HepG2 (cell line): Measurements from ENCODE around the gene NSMCE1. TPM values are rescaled to one million over a fixed set of nuclear protein-coding genes. Genes with fewer than 3 reads are reported as not detected.

Experiments
- EED ChIP-seq: sonication (generic); formaldehyde crosslinking; IDR thresholded peaks from 2 replicates; pipeline ENCODE4 v1.5.0; 2020; ENCODE audit warnings: mild to moderate bottlenecking, missing genetic modification reagents
- FOXM1 ChIP-seq: sonication (generic); formaldehyde crosslinking; IDR thresholded peaks from 2 replicates; pipeline ENCODE4 v1.5.0; 2020; ENCODE audit warnings: missing genetic modification reagents
- GPN1 ChIP-seq: sonication (generic); formaldehyde crosslinking; IDR thresholded peaks from 2 replicates; pipeline ENCODE4 v1.5.1; 2020; ENCODE audit warnings: missing genetic modification reagents, borderline replicate concordance
- IRF2 ChIP-seq: IDR thresholded peaks from 2 replicates; pipeline ENCODE4 v1.6.1; 2018; ENCODE audit warnings: missing genetic modification reagents, missing compliant biosample characterization
- NFE2 ChIP-seq: sonication (generic); formaldehyde crosslinking; IDR thresholded peaks from 2 replicates; pipeline ENCODE4 v1.4.0; 2020; ENCODE audit warnings: missing genetic modification reagents
- NFIB ChIP-seq: sonication (generic); formaldehyde crosslinking; IDR thresholded peaks from 2 replicates; pipeline ENCODE4 v1.9.0; 2021; ENCODE audit warnings: missing genetic modification reagents, mild to moderate bottlenecking, borderline replicate concordance
- RBAK ChIP-seq: sonication (generic); formaldehyde crosslinking; IDR thresholded peaks from 2 replicates; pipeline ENCODE4 v1.5.1; 2020; ENCODE audit warnings: mild to moderate bottlenecking, missing genetic modification reagents
- SCMH1 ChIP-seq: sonication (generic); formaldehyde crosslinking; IDR thresholded peaks from 2 replicates; pipeline ENCODE4 v1.9.0; 2021; ENCODE audit warnings: missing genetic modification reagents, mild to moderate bottlenecking, borderline replicate concordance
- SIN3B ChIP-seq: fragments of 150-350 bp; IDR thresholded peaks from 2 replicates; pipeline ENCODE4 v1.6.1; 2014; ENCODE audit warnings: low read length
- SP5 ChIP-seq: IDR thresholded peaks from 2 replicates; pipeline ENCODE4 v1.6.1; 2016; ENCODE audit warnings: low read depth, borderline replicate concordance
- ZFP36 ChIP-seq: fragments of 150-350 bp; IDR thresholded peaks from 2 replicates; pipeline ENCODE4 v1.6.1; 2018; ENCODE audit warnings: borderline replicate concordance, low read length, low read depth; ENCODE audit not compliant: partially characterized antibody
- ZNF12 ChIP-seq: sonication (generic); formaldehyde crosslinking; IDR thresholded peaks from 2 replicates; pipeline ENCODE4 v1.5.0; 2020; ENCODE audit warnings: missing genetic modification reagents
- ZNF557 ChIP-seq: sonication (generic); formaldehyde crosslinking; IDR thresholded peaks from 2 replicates; pipeline ENCODE4 v1.4.0; 2020; ENCODE audit warnings: missing genetic modification reagents
- ZNF7 ChIP-seq: IDR thresholded peaks from 2 replicates; pipeline ENCODE4 v1.6.1; 2016; ENCODE audit warnings: missing biosample characterization, missing genetic modification reagents
- ZNF761 ChIP-seq: sonication (generic); formaldehyde crosslinking; conservative IDR thresholded peaks from 2 replicates; pipeline ENCODE4 v1.4.0; 2020; ENCODE audit warnings: mild to moderate bottlenecking, missing genetic modification reagents
- ZSCAN31 ChIP-seq: sonication (generic); formaldehyde crosslinking; IDR thresholded peaks from 2 replicates; pipeline ENCODE4 v1.5.0; 2020; ENCODE audit warnings: low read depth, mild to moderate bottlenecking, missing genetic modification reagents
- polyA plus RNA-seq, 8 experiments: library from polyadenylated mRNA; depleted of rRNA in 3 of 8; stranded (reverse) in 7 of 8; unstranded in 1 of 8; fragments of >200 nt; fragmentation: Illumina TruSeq in 4 of 8; extraction: Trizol in 4 of 8; gene quantifications; 2 replicates each; pipeline versions ENCODE4 v1.2.1 to v1.2.3, GENCODE V29; 2011 to 2016; ENCODE audit warnings: low read depth in 4 of 8, missing spikeins in 1 of 8, mixed read lengths in 1 of 8; ENCODE audit not compliant: insufficient read depth in 1 of 8
- total RNA-seq, 5 experiments: library from RNA; depleted of rRNA; stranded (reverse); fragments of >200 nt; fragmentation: Illumina TruSeq; extraction: Trizol; gene quantifications; 2 replicates each; pipeline ENCODE4 v1.2.3, GENCODE V29; 2016; ENCODE audit warnings: low read depth in 1 of 5
- TF ChIP-seq, protein P1 (sequence below): sonication (generic); formaldehyde crosslinking; IDR thresholded peaks from 2 replicates; pipeline ENCODE4 v1.4.0; 2020; ENCODE audit warnings: mild to moderate bottlenecking, missing genetic modification reagents, borderline replicate concordance
- TF ChIP-seq, protein P2 (sequence below): sonication (generic); formaldehyde crosslinking; IDR thresholded peaks from 2 replicates; pipeline ENCODE4 v1.4.0; 2020; ENCODE audit warnings: missing genetic modification reagents, borderline replicate concordance
- TF ChIP-seq, protein P3 (sequence below): sonication (generic); formaldehyde crosslinking; IDR thresholded peaks from 2 replicates; pipeline ENCODE4 v1.5.0; 2020; ENCODE audit warnings: mild to moderate bottlenecking, missing genetic modification reagents
- TF ChIP-seq, protein P4 (sequence below): sonication (generic); formaldehyde crosslinking; IDR thresholded peaks from 2 replicates; pipeline ENCODE4 v1.4.0; 2020; ENCODE audit warnings: mild to moderate bottlenecking, missing genetic modification reagents

NSMCE1 gene
- total and polyA plus RNA-seq, 2 of the 13 experiments (the other 11 are each of a cell fraction or from before 2014, with no cell fraction given), result 42.7 to 52.9 TPM

DNA sequence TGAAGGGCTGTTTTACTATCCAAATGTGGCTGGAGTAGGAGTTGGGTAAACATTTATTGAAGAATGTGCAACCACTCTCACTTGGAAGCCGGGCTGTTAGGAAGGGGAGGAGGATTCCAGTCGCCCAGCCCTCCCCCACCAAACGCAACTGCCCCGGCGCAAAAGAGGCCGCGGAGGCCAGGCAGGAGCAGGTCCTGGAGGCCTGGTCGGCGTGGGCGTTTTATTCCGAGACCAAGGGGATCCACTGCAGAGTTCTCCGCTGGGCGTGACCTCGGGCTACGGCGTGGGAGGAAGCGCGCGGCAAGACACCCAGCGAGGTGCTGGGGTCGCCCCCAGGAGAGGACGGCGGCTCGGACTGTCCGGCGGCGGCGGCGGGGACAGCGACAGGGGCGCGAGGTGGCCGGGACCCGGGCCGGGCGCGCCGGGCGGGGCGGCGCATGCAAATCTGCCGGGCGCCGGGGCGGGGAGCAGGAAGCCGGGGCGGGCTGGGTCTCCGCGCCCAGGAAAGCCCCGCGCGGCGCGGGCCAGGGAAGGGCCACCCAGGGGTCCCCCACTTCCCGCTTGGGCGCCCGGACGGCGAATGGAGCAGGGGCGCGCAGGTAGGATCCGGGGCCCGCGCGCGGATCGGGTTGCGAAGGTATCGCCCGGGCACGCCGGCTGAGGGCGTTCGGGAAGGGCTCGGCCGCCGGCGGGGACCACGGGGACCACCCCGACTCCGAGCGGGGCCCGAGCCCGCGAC lies 45.0 kb upstream of the NSMCE1 start, which contains the start of gene IL4R (continued):
- TF ChIP-seq EED (CRISPR knock-in tag) (no peak), ZNF557 (CRISPR knock-in tag) (no peak; the same call in 1 of the 2 replicates), ZNF761 (no peak; the same call in 1 of the 2 replicates), SP5 (CRISPR knock-in tag) (peak; percentile 74; the same call in 1 of the 2 replicates), IRF2 (CRISPR knock-in tag) (peak; percentile 65), RBAK (CRISPR knock-in tag) (0 out of 2 replicates have a peak, but pooled peaks have one; percentile 8), NFIB (no peak), NFE2 (CRISPR knock-in tag) (no peak), FOXM1 (no peak), SCMH1 (CRISPR knock-in tag) (no peak), ZNF7 (CRISPR knock-in tag) (peak; percentile 59; the same call in 1 of the 2 replicates), ZSCAN31 (peak; percentile 99), GPN1 (CRISPR knock-in tag) (0 out of 2 replicates have a peak, but pooled peaks have one; percentile 14), SIN3B (no peak), ZFP36 (no peak), ZNF12 (CRISPR knock-in tag) (no peak)
- TF ChIP-seq, protein P1, sequence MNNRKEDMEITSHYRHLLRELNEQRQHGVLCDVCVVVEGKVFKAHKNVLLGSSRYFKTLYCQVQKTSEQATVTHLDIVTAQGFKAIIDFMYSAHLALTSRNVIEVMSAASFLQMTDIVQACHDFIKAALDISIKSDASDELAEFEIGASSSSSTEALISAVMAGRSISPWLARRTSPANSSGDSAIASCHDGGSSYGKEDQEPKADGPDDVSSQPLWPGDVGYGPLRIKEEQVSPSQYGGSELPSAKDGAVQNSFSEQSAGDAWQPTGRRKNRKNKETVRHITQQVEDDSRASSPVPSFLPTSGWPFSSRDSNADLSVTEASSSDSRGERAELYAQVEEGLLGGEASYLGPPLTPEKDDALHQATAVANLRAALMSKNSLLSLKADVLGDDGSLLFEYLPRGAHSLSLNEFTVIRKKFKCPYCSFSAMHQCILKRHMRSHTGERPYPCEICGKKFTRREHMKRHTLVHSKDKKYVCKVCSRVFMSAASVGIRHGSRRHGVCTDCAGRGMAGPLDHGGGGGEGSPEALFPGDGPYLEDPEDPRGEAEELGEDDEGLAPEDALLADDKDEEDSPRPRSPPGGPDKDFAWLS (CRISPR knock-in tag), result no peak
- TF ChIP-seq, protein P2, sequence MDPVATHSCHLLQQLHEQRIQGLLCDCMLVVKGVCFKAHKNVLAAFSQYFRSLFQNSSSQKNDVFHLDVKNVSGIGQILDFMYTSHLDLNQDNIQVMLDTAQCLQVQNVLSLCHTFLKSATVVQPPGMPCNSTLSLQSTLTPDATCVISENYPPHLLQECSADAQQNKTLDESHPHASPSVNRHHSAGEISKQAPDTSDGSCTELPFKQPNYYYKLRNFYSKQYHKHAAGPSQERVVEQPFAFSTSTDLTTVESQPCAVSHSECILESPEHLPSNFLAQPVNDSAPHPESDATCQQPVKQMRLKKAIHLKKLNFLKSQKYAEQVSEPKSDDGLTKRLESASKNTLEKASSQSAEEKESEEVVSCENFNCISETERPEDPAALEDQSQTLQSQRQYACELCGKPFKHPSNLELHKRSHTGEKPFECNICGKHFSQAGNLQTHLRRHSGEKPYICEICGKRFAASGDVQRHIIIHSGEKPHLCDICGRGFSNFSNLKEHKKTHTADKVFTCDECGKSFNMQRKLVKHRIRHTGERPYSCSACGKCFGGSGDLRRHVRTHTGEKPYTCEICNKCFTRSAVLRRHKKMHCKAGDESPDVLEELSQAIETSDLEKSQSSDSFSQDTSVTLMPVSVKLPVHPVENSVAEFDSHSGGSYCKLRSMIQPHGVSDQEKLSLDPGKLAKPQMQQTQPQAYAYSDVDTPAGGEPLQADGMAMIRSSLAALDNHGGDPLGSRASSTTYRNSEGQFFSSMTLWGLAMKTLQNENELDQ (CRISPR knock-in tag), result no peak
- TF ChIP-seq, protein P3, sequence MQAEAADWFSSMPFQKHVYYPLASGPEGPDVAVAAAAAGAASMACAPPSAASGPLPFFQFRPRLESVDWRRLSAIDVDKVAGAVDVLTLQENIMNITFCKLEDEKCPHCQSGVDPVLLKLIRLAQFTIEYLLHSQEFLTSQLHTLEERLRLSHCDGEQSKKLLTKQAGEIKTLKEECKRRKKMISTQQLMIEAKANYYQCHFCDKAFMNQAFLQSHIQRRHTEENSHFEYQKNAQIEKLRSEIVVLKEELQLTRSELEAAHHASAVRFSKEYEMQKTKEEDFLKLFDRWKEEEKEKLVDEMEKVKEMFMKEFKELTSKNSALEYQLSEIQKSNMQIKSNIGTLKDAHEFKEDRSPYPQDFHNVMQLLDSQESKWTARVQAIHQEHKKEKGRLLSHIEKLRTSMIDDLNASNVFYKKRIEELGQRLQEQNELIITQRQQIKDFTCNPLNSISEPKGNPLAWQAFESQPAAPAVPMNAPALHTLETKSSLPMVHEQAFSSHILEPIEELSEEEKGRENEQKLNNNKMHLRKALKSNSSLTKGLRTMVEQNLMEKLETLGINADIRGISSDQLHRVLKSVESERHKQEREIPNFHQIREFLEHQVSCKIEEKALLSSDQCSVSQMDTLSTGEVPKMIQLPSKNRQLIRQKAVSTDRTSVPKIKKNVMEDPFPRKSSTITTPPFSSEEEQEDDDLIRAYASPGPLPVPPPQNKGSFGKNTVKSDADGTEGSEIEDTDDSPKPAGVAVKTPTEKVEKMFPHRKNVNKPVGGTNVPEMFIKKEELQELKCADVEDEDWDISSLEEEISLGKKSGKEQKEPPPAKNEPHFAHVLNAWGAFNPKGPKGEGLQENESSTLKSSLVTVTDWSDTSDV (CRISPR knock-in tag), result peak; percentile 72
- TF ChIP-seq, protein P4, sequence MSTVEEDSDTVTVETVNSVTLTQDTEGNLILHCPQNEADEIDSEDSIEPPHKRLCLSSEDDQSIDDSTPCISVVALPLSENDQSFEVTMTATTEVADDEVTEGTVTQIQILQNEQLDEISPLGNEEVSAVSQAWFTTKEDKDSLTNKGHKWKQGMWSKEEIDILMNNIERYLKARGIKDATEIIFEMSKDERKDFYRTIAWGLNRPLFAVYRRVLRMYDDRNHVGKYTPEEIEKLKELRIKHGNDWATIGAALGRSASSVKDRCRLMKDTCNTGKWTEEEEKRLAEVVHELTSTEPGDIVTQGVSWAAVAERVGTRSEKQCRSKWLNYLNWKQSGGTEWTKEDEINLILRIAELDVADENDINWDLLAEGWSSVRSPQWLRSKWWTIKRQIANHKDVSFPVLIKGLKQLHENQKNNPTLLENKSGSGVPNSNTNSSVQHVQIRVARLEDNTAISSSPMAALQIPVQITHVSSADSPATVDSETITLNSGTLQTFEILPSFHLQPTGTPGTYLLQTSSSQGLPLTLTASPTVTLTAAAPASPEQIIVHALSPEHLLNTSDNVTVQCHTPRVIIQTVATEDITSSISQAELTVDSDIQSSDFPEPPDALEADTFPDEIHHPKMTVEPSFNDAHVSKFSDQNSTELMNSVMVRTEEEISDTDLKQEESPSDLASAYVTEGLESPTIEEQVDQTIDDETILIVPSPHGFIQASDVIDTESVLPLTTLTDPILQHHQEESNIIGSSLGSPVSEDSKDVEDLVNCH, result no peak
